Raji (cell line): Measurements from ENCODE around the gene GALNT3.

Source experiments
- POLR2A ChIP-seq: IDR thresholded peaks from 2 replicates; pipeline ENCODE4 v1.6.1; 2011; ENCODE audit warnings: low read depth, low read length, control low read depth; ENCODE audit not compliant: insufficient read depth

The GALNT3 gene

GRCh38 chr2:165778653-165779451 is 15.2 kb downstream of the GALNT3 start:
- no peak for TF ChIP-seq POLR2A

- TF ChIP-seq POLR2A: no peak
Observed at GRCh38 chr2:165778187-165778556, 15.9 kb downstream of the GALNT3 start.

GRCh38 chr2:165777522-165778186 is 16.4 kb downstream of the GALNT3 start:
- TF ChIP-seq POLR2A: no peak

- no peak for TF ChIP-seq POLR2A
Observed at GRCh38 chr2:165776796-165777195, 17.3 kb downstream of the GALNT3 start.

GRCh38 chr2:165776013-165776412 is 18.0 kb downstream of the GALNT3 start:
- TF ChIP-seq POLR2A: no peak

GRCh38 chr2:165773684-165774083 is 20.4 kb downstream of the GALNT3 start:
- no peak for TF ChIP-seq POLR2A

- no peak for TF ChIP-seq POLR2A
Observed at GRCh38 chr2:165772183-165772582, 21.9 kb downstream of the GALNT3 start.

- no peak for TF ChIP-seq POLR2A
Observed at GRCh38 chr2:165766326-165766927, 27.6 kb downstream of the GALNT3 start.

- no peak for TF ChIP-seq POLR2A
Observed at GRCh38 chr2:165762723-165763122, 31.3 kb downstream of the GALNT3 start.

GRCh38 chr2:165757906-165758675 is 36.0 kb downstream of the GALNT3 start:
- no peak for TF ChIP-seq POLR2A

- TF ChIP-seq POLR2A: no peak
Observed at GRCh38 chr2:165746501-165746900, 47.5 kb downstream of the GALNT3 start.

- TF ChIP-seq POLR2A: no peak
Observed at GRCh38 chr2:165745916-165746315, 48.1 kb downstream of the GALNT3 start.

- TF ChIP-seq POLR2A: no peak
Observed at GRCh38 chr2:165743442-165743841, 50.6 kb downstream of the GALNT3 start.

- TF ChIP-seq POLR2A: no peak
Observed at GRCh38 chr2:165725421-165725820, 68.6 kb downstream of the GALNT3 start.

- TF ChIP-seq POLR2A: no peak
Observed at GRCh38 chr2:165720511-165720910, 73.5 kb downstream of the GALNT3 start.
